ENCODE measurements around the gene R3HDM4. TPM values are rescaled to one million over a fixed set of nuclear protein-coding genes. Genes with fewer than 3 reads are reported as not detected.

The R3HDM4 gene
- total and polyA plus RNA-seq, 9 of the 15 experiments (the other 6 are each of a cell fraction or from before 2014, with no cell fraction given) = 3.2 to 154 (median 59.0) TPM

DNA sequence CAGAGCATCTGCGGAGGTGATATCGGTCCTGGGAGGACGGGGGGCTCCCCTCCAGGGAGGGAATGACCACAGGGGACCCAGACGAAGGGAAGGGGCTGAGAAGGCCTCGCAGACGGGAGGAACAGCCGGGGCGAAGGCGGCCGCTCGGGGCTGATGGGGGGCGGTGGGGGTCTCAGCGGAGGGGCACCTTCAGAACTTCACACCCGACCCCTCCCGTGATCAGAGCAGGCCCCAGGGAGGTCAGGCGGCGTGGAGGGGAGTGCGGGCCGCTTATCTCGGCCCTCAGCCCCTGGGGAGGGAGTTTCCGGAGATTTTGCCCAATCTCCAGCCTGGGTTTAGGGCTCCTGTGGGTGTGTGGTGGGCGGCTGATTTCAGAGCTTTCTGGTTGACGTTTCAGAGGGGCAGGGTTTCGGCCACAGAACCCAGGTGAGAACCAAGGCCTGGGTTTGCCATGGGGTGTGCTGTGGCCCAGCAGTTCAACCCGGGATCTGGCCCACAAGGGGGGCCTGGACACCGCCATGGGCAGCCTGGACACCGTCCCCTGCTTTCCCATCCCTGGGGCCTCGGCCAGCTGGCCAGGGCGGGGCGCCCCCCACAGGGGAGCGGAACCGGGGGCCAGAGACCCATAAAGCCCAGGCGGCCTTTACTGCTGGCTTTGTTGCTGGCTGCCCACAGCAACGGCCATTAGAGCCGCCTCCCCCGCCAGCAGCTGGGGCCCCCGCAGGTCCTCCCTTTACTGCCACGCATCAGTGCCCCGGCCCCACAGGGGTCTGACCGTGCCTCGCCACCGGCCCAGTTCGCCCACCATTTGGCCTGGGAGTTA is 41.9 kb upstream of the R3HDM4 start (continued):
- TF ChIP-seq, protein P1, sequence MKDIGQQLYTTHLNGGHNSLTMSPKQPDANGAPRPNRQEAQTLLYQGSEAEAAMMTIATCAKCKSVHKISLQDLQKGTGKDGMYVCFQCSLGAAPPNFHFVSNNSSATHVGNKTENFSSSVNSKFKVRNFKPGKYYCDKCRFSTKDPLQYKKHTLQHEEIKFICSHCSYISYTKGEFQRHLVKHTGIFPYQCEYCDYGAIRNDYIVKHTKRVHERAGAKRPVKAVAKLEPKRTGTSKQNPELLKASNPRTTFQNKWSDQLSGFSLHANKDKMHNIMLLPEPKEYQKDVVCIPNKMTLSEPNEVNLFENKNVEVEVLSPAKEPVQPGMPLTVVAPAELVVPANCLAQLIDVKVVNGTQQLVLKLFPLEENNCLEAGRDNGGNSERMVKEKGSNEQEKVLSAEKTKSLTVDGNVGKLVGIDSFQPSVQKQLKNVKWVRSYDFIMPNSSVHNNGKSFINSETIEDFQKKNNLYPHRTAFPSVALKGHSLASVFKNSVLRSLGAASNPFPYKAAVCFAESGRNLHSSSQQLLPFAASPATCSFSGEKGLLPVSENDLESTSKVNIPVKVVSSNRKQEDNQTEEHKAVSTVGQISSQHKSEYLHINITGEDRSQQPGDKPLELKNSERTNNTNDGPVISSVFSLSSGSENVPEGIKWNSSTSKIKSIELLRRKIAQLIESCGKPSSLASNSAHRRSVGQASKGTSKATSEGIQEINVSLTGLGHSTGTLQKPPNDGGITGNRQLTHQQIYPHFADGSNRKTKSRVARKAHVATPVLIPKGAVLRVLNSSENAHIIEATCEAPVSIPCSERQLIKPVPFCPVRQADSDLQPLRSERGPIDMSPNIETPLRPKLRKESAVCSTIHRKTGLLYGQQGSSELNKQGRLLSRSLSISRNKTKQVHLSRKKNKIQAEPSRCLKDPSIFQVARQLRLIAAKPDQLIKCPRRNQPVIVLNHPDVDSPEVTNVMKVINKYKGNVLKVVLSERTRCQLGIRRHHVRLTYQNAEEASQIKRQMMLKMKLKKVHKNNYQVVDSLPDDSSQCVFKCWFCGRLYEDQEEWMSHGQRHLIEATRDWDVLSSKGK (CRISPR knock-in tag; IDR thresholded peaks at IDR 0.05) = no peak
- TF ChIP-seq, protein P2, sequence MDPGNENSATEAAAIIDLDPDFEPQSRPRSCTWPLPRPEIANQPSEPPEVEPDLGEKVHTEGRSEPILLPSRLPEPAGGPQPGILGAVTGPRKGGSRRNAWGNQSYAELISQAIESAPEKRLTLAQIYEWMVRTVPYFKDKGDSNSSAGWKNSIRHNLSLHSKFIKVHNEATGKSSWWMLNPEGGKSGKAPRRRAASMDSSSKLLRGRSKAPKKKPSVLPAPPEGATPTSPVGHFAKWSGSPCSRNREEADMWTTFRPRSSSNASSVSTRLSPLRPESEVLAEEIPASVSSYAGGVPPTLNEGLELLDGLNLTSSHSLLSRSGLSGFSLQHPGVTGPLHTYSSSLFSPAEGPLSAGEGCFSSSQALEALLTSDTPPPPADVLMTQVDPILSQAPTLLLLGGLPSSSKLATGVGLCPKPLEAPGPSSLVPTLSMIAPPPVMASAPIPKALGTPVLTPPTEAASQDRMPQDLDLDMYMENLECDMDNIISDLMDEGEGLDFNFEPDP (CRISPR knock-in tag; IDR thresholded peaks at IDR 0.05) = no peak
- TF ChIP-seq ZNF212 (CRISPR knock-in tag; IDR thresholded peaks at IDR 0.05) (no peak), DNMT1 (IDR thresholded peaks at IDR 0.05) (no peak), FOSL1 (tag; conservative IDR thresholded peaks at IDR 0.05) (0 out of 2 replicates have a peak, but pooled peaks have one; percentile 13), ZFP30 (CRISPR knock-in tag; IDR thresholded peaks at IDR 0.05; ENCODE audit: borderline replicate concordance) (no peak), ZNF764 (CRISPR knock-in tag; IDR thresholded peaks at IDR 0.05; ENCODE audit: low read depth) (no peak), SNRNP70 (optimal IDR thresholded peaks at IDR 0.05; ENCODE audit: low read depth, low read length) (no peak), MYC (IDR thresholded peaks at IDR 0.05; ENCODE audit: low read depth, low read length) (peak; percentile 73), MYC (CRISPR knock-in tag; IDR thresholded peaks at IDR 0.05; ENCODE audit: borderline replicate concordance, low read depth) (no peak)
- TF ChIP-seq, protein P3, sequence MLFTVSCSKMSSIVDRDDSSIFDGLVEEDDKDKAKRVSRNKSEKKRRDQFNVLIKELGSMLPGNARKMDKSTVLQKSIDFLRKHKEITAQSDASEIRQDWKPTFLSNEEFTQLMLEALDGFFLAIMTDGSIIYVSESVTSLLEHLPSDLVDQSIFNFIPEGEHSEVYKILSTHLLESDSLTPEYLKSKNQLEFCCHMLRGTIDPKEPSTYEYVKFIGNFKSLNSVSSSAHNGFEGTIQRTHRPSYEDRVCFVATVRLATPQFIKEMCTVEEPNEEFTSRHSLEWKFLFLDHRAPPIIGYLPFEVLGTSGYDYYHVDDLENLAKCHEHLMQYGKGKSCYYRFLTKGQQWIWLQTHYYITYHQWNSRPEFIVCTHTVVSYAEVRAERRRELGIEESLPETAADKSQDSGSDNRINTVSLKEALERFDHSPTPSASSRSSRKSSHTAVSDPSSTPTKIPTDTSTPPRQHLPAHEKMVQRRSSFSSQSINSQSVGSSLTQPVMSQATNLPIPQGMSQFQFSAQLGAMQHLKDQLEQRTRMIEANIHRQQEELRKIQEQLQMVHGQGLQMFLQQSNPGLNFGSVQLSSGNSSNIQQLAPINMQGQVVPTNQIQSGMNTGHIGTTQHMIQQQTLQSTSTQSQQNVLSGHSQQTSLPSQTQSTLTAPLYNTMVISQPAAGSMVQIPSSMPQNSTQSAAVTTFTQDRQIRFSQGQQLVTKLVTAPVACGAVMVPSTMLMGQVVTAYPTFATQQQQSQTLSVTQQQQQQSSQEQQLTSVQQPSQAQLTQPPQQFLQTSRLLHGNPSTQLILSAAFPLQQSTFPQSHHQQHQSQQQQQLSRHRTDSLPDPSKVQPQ (CRISPR knock-in tag; IDR thresholded peaks at IDR 0.05; ENCODE audit: borderline replicate concordance) = no peak
- TF ChIP-seq, protein P4, sequence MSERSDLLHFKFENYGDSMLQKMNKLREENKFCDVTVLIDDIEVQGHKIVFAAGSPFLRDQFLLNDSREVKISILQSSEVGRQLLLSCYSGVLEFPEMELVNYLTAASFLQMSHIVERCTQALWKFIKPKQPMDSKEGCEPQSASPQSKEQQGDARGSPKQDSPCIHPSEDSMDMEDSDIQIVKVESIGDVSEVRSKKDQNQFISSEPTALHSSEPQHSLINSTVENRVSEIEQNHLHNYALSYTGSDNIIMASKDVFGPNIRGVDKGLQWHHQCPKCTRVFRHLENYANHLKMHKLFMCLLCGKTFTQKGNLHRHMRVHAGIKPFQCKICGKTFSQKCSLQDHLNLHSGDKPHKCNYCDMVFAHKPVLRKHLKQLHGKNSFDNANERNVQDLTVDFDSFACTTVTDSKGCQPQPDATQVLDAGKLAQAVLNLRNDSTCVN (CRISPR knock-in tag; IDR thresholded peaks at IDR 0.05) = no peak
- TF ChIP-seq, protein P5, sequence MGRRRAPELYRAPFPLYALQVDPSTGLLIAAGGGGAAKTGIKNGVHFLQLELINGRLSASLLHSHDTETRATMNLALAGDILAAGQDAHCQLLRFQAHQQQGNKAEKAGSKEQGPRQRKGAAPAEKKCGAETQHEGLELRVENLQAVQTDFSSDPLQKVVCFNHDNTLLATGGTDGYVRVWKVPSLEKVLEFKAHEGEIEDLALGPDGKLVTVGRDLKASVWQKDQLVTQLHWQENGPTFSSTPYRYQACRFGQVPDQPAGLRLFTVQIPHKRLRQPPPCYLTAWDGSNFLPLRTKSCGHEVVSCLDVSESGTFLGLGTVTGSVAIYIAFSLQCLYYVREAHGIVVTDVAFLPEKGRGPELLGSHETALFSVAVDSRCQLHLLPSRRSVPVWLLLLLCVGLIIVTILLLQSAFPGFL (CRISPR knock-in tag; IDR thresholded peaks at IDR 0.05) = no peak
- TF ChIP-seq, protein P6, sequence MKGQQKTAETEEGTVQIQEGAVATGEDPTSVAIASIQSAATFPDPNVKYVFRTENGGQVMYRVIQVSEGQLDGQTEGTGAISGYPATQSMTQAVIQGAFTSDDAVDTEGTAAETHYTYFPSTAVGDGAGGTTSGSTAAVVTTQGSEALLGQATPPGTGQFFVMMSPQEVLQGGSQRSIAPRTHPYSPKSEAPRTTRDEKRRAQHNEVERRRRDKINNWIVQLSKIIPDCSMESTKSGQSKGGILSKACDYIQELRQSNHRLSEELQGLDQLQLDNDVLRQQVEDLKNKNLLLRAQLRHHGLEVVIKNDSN (CRISPR knock-in tag; IDR thresholded peaks at IDR 0.05) = no peak; the same call in 1 of the 2 replicates

All from K562 (cell line).